Memory B cell (primary cell): Measurements from ENCODE around the gene RBBP5.

Experiments
- ATAC-seq: fragments of 150-1000 bp; cut with Tn5 transposase; 2 replicates; pipeline ENCODE4 v1.10.0; 2021; ENCODE audit warnings: low read depth, mild to moderate bottlenecking, moderate library complexity
- DNase-seq, 2 donors: peaks; one replicate each; pipeline ENCODE4 v3.0.0; 2022; ENCODE audit warnings: low spot score in 2 of 2
- H3K27ac Mint-ChIP-seq: one replicate; pipeline ENCODE4 v1.8.0; 2022; ENCODE audit warnings: mild to moderate bottlenecking, moderate library complexity, mixed read lengths
- H3K27me3 Mint-ChIP-seq: one replicate; pipeline ENCODE4 v1.8.0; 2022; ENCODE audit warnings: mixed read lengths
- H3K36me3 Mint-ChIP-seq: one replicate; pipeline ENCODE4 v1.8.0; 2022; ENCODE audit warnings: mild to moderate bottlenecking, mixed read lengths
- H3K4me1 Mint-ChIP-seq: one replicate; pipeline ENCODE4 v1.8.0; 2022; ENCODE audit warnings: mixed read lengths
- H3K4me3 Mint-ChIP-seq: one replicate; pipeline ENCODE4 v1.8.0; 2022; ENCODE audit warnings: mild to moderate bottlenecking, moderate library complexity, mixed read lengths
- H3K9me3 Mint-ChIP-seq: one replicate; pipeline ENCODE4 v1.8.0; 2022; ENCODE audit warnings: mixed read lengths

The RBBP5 gene

GRCh38 chr1:205048382-205048781, 73.4 kb downstream of the RBBP5 start:
- Mint-ChIP-seq H3K27me3 (peaks cover 22% of the 10 kb centered on the region), H3K36me3 (no peaks in the 10 kb centered on the region), H3K4me3 (no peak overlapping the region), H3K4me1 (no peaks in the 10 kb centered on the region), H3K27ac (no peak overlapping the region), H3K9me3 (no peaks in the 10 kb centered on the region)
- ATAC-seq: no peak
- DNase-seq: no peak

DNA sequence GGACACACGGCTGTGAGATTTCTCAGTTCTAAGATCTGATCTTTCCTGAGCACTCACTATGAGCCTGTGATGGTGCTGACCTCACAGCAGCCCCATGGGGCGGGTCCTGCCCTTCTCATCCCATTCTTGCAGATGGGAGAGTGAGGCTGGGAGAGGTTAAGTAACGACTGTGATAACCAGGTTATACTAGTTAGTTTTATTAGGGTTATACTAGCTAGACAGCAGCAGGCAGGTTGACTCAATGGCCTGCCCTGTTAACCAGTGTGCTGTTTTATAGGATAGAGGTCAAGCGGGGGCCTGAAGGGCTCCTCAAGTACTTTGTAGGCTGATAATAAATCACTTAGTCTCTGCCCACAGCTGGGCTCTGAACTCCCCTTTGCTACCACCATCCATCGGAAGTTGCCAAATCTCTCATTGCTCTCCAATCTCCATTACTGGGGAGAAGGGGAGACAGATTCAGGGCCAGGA, 74.0 kb downstream of the RBBP5 start:
- DNase-seq (no peak), ATAC-seq (no peak)
- Mint-ChIP-seq H3K9me3 (no peaks in the 10 kb centered on the region), H3K4me1 (no peaks in the 10 kb centered on the region), H3K27ac (no peak overlapping the region), H3K4me3 (no peak overlapping the region), H3K27me3 (peaks cover 22% of the 10 kb centered on the region), H3K36me3 (no peaks in the 10 kb centered on the region)

- H3K27ac Mint-ChIP-seq: no peak overlapping the region
- no peaks in the 10 kb centered on the region for H3K36me3 Mint-ChIP-seq
- DNase-seq (no peak), ATAC-seq (no peak)
- no peaks in the 10 kb centered on the region for H3K9me3 Mint-ChIP-seq
- H3K27me3 Mint-ChIP-seq: peaks cover 24% of the 10 kb centered on the region
- H3K4me1 Mint-ChIP-seq: no peaks in the 10 kb centered on the region
- no peak overlapping the region for H3K4me3 Mint-ChIP-seq
These were observed 74.9 kb downstream of the RBBP5 start for GRCh38 chr1:205046870-205047269.

DNA sequence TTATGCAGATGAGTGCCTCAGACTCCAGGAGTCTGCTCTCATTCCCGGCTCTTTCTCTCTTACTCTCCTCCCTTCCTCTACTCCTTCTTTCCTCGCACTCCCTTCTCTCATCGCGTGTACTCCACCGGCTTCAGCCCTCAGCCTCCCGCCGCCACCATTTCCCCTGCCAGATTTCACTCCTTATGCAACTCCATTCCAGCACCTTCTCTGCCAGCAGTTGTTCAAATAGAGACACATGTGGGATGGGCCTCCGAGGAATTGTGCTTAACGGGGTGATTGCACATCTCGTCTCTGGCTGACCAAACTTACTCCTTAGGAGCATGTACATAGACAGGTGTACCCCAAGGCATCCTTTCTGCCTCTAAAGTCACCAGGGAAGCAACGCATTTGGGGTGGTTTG, 76.6 kb downstream of the RBBP5 start:
- Mint-ChIP-seq H3K27ac (no peak overlapping the region), H3K36me3 (no peaks in the 10 kb centered on the region), H3K4me1 (no peaks in the 10 kb centered on the region), H3K4me3 (no peak overlapping the region), H3K9me3 (no peaks in the 10 kb centered on the region), H3K27me3 (peaks cover 31% of the 10 kb centered on the region)
- ATAC-seq (no peak), DNase-seq (no peak)

DNA sequence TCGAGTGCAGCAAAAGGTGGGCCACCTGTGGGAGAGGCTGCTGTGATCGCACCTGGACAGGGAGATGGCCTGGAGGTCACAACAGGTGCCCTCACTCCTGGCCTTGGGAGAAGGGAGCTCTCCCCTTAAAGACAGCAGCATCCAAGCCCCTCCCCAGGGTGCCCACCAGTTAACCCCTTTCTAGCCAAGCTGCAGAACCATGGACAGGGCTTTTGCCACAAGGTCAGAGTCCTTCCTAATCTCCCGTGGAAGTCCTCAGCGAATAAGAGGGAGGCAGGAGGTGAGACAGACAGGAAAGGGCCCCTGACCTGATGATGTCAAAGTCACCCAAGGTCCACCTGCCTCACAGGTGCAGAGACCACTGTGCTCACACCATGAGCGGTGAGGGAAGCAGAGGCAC, 77.0 kb downstream of the RBBP5 start:
- Mint-ChIP-seq H3K27me3 (peaks cover 31% of the 10 kb centered on the region), H3K9me3 (no peaks in the 10 kb centered on the region), H3K4me3 (no peak overlapping the region), H3K4me1 (no peaks in the 10 kb centered on the region), H3K36me3 (no peaks in the 10 kb centered on the region), H3K27ac (no peak overlapping the region)
- DNase-seq: no peak
- ATAC-seq: no peak

- H3K27ac Mint-ChIP-seq: no peak overlapping the region
- no peak for ATAC-seq
- H3K9me3 Mint-ChIP-seq: no peaks in the 10 kb centered on the region
- H3K27me3 Mint-ChIP-seq: peaks cover 31% of the 10 kb centered on the region
- no peak overlapping the region for H3K4me3 Mint-ChIP-seq
- no peaks in the 10 kb centered on the region for H3K36me3 Mint-ChIP-seq
- DNase-seq: no peak
- H3K4me1 Mint-ChIP-seq: no peaks in the 10 kb centered on the region
These were observed 77.9 kb downstream of the RBBP5 start for GRCh38 chr1:205043866-205044265.

DNA sequence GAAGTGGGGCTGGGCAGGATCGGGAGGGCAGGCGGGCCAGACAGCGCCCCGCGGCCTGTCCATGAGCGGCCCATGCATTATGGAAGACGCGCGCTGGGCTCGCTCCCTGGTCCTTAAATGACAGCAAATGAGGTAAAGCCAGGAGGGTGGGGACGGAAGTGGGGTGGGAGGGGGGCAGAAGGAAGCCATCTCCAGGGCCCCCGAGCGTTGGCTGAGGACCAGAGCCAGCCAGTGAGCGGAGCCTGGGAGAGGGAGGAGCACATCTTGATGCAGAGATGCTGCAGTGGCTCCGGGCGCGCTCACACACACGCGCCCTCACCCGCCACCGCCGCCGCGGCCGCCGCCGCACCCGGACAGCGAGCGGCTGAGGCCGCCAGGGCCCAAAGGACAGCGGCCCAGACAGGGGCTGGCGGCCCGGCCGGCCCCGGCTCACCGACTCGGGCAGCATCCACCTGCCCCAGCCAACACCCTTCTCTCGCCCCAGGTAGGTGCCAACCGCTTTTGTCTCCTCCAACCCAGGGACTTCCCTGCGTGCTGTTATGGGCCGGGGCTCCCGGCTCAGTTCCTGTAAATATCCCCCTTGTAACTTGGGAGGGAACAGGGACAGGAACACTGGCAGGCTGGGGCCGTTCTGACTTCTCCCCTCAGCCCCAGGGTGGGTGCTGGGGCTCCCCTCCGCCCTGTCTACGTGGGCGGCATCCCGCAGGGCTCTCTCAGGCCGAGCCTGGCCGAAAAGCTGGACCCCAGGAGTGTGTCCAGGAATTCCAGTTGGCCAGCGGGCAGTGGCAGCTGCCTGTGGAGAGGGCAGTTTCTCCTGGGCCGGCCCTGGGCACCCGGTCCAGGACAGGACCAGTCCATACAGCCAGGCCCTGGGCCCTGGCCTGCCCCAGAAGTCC, 78.6 kb downstream of the RBBP5 start, which contains the start of gene CNTN2:
CNTN2 (plus strand) TSS at position 302 of the 896 bp plus-strand sequence. CDS start 9,974 bp downstream, outside the sequence.
- no peak for ATAC-seq
- no peak within 1 kb of the TSS for H3K4me3 Mint-ChIP-seq
- H3K27ac Mint-ChIP-seq: no peak within 1 kb of the TSS
- H3K4me1 Mint-ChIP-seq: no peaks in the 10 kb centered on the region
- DNase-seq: no peak
- peaks cover 30% of the 10 kb centered on the region for H3K27me3 Mint-ChIP-seq
- H3K9me3 Mint-ChIP-seq: no peaks in the 10 kb centered on the region
- no peaks in the 10 kb centered on the region for H3K36me3 Mint-ChIP-seq

DNA sequence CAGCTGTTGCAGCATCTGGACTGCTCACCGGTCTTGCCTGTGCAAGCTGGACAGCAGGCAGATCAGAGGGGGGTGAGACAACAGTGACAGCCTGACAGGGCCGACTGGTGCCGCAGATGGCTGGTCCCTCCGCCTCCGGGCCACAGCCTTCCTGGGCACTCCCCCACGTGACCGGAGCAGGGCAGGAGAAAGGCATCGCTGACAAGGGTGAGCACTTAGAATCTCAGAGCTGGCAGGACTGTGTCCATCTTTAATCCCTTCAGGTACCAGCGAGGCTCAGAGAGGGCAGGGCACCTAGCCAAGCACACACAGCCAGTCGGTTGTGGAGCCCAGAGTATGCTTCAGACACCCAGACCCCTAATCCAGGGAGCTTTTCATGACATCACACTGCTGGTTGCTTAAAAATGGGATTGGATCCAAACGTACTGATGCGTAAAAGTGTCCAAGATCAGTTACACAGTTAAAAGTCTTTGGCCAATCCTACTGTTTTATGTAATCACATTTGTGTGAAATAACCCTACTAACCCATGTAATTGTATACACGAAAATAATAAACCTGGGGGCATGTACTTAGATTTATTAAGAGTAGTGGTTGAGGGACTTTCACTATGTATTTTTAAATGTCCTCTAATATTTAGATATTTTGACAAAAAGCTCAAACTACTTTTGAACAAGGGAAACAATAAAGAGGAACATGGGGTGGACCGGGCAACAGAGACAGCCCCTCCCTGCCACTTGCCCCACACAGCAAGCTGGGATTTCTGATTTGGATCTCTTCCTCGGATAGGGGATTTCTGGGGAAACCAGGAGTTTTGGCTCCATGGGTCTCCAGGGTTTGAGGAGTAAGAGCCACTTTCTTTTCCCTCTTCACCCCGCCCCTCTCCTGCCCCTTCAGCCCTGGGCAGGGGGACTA, 79.5 kb downstream of the RBBP5 start:
- Mint-ChIP-seq H3K27me3 (peaks cover 31% of the 10 kb centered on the region), H3K4me3 (no peak overlapping the region), H3K36me3 (no peaks in the 10 kb centered on the region), H3K9me3 (no peaks in the 10 kb centered on the region), H3K27ac (no peak overlapping the region), H3K4me1 (no peaks in the 10 kb centered on the region)
- DNase-seq: no peak
- ATAC-seq: no peak

DNA sequence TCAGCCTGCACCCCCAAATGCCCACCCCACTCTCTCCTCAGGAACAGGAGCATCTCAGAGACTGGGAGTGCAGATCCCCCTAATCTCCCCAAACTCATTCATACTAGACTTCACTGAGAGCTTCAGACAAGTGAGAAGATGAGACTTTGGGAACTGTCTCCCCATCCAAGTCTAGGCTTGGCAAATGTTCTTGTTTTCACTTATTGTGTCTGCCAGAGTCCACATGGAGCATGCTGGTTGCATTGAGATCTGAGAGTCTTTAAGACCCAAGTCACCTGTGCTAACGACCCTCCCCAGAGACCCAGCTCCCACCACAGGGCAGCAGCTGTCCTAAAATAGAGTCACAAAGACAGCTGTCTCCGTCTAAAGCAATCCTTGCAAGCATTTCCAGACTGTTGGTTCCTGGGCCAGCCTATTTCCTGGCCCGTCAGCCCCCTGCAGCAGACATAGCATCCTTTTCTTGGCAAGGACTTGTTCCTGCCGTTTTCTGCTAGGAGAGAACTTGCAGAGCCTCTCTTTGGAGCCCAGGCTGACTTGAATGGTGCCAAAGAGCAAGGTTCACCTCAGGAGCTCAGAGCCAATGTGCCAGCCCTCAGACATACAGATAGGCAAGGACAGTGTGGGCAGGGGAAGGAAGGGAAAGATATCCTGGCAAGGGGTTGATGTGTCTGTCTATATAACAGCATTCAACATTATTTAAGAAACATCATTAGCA, 80.6 kb downstream of the RBBP5 start:
- Mint-ChIP-seq H3K27me3 (peaks cover 35% of the 10 kb centered on the region), H3K27ac (no peak overlapping the region)
- ATAC-seq: no peak

GRCh38 chr1:205038132-205038786, 83.5 kb downstream of the RBBP5 start:
- Mint-ChIP-seq H3K27ac (no peak overlapping the region), H3K27me3 (peaks cover 22% of the 10 kb centered on the region), H3K4me3 (no peak overlapping the region), H3K36me3 (peaks cover 2% of the 10 kb centered on the region), H3K9me3 (peaks cover 3% of the 10 kb centered on the region), H3K4me1 (no peaks in the 10 kb centered on the region)
- DNase-seq (no peak), ATAC-seq (no peak)

More for the DNA sequence above, 80.6 kb downstream of the RBBP5 start:
- Mint-ChIP-seq H3K4me3 (no peak overlapping the region), H3K9me3 (peaks cover 2% of the 10 kb centered on the region), H3K4me1 (no peaks in the 10 kb centered on the region), H3K36me3 (no peaks in the 10 kb centered on the region)
- DNase-seq: no peak

- Mint-ChIP-seq H3K27ac (no peak overlapping the region), H3K9me3 (peaks cover 3% of the 10 kb centered on the region), H3K4me1 (no peaks in the 10 kb centered on the region), H3K27me3 (peaks cover 22% of the 10 kb centered on the region), H3K4me3 (no peak overlapping the region), H3K36me3 (peaks cover 2% of the 10 kb centered on the region)
- DNase-seq (no peak), ATAC-seq (no peak)
These were observed 84.2 kb downstream of the RBBP5 start for GRCh38 chr1:205037539-205037938.
